HG03095 (cell line): Measurements from ENCODE around the gene GJC1.

Experiments
- ATAC-seq: cut with Tn5 transposase; IDR thresholded peaks from one replicate; pipeline ENCODE4 v1.9.1; 2021; ENCODE audit warnings: moderate library complexity; ENCODE audit not compliant: unreplicated experiment

GJC1 gene

GRCh38 chr17:44778656-44779210, 51.4 kb downstream of the GJC1 start:
- ATAC-seq = no peak

DNA sequence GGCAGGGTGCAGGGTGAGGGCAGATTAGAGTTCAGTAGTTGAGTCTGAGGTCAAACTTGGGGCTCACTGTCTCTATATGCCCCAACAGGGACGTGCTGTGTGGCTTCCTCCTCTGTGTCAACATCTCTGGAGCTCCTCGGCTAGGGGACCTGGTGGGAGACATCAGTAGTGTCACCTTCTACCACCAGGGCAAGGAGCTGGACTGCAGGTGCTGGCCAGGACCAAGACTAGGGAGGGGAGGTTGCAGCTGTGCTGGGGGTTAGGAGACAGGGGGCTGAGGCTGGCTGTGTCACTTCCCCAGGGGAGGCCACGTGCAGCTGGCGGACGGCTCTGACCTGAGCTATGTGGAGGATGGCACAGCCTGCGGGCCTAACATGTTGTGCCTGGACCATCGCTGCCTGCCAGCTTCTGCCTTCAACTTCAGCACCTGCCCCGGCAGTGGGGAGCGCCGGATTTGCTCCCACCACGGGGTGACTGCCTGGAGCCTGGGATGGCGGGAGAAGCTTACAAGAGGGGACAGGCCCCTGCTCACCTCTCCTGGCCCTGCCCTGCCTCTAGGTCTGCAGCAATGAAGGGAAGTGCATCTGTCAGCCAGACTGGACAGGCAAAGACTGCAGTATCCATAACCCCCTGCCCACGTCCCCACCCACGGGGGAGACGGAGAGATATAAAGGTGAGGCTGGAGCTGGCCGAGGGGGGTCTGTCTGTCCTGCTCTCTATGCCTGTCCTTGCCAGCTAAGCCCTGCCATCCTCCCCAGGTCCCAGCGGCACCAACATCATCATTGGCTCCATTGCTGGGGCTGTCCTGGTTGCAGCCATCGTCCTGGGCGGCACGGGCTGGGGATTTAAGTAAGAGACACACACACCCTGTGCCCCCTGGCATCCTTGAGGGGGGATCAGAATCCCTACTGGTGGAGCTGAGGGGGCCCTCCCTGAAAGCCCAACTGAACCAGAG, 52.4 kb downstream of the GJC1 start:
- no peak for ATAC-seq

DNA sequence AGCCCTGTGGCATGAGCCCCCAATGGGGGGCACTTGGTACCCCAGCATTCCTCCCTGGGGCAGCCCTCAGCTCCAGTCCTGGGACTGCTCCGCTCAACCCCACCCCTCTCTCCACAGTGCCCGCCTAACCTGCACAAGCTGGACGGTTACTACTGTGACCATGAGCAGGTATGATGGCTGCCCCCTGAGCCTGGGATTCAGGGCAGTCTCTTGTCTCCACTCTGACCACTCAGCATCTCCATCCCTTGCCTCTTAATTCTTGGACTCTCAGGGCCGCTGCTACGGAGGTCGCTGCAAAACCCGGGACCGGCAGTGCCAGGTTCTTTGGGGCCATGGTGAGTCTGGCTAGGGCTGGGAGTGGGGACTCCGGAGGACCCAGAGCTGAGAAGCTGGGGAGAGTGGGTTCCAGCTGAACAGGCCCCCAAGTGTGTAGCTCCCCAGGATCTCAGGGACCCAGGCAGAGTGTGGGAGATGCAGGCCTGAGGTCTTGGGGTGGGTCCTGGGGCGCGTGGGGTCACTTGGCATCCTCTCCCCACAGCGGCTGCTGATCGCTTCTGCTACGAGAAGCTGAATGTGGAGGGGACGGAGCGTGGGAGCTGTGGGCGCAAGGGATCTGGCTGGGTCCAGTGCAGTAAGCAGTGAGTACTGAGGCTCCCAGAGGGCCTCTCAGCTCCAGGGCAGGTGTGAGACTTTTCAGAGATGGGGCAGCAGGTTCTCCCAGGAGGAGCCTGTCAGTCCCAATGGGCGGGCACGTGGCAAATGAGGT, 53.3 kb downstream of the GJC1 start:
- ATAC-seq = no peak

- ATAC-seq = peak; percentile 9
Measured at GRCh38 chr17:44775838-44776621, 54.1 kb downstream of the GJC1 start.

DNA sequence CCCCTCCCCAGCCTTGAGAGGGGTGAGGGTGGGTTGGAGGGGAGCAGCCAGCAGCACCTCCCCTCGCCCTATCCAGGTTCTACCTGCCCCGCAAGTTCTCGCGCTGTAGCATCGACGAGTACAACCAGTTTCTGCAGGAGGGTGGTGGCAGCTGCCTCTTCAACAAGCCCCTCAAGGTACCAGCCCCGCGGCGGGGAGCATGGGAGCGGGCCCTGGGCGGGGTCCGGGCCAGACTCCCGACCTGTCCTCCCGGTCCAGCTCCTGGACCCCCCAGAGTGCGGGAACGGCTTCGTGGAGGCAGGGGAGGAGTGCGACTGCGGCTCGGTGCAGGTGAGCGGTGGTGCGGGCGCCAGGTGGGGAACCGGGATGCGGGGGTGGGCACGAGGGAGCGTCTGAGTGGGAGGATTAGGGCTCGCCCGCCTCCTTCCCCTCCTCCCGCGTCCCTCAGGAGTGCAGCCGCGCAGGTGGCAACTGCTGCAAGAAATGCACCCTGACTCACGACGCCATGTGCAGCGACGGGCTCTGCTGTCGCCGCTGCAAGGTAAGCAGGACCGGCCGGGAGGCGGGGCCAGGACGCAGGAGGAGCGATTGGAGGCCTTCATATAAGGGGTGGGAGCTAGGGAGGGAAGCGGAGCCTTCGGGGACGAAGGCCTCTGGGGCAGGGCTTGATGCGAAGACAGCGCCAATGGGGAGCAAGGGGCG, 54.8 kb downstream of the GJC1 start:
- peak; percentile 82 for ATAC-seq

GRCh38 chr17:44774271-44775135, 55.6 kb downstream of the GJC1 start:
- no peak for ATAC-seq

- ATAC-seq = no peak
Measured at GRCh38 chr17:44773140-44773539, 56.9 kb downstream of the GJC1 start.

DNA sequence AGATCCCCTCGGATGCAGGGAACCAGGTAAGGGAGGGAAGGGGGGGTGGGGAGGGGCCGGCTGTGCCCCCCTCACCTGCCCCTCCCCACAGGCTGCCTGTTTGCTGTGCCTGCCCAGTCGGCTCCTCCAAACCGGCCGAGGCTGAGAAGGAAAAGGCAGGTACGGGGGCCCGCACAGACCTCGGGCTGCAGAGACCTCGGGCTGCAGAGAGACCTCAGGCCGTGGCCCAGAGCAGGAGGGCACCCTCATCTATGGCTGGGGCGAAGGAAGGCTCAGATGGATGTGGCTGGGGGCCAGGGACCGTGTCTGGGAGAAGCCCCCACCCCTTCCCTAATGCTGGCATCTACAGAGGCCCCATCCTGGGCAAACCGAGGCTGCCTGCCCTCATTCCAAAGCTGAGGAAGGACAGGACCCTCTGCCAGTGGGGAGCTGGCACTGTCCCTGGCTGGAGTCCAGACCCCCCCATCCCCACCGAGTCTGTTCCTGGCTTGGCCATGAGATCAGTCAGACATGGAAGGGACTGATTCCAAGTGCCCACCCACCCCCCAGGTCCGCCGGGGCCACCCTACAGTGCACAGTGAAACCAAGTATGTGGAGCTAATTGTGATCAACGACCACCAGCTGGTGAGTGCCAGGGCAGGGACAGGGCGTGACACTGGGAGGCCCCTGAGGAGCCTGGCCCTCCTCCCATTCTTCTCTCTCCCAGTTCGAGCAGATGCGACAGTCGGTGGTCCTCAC, 57.6 kb downstream of the GJC1 start:
- ATAC-seq = no peak

DNA sequence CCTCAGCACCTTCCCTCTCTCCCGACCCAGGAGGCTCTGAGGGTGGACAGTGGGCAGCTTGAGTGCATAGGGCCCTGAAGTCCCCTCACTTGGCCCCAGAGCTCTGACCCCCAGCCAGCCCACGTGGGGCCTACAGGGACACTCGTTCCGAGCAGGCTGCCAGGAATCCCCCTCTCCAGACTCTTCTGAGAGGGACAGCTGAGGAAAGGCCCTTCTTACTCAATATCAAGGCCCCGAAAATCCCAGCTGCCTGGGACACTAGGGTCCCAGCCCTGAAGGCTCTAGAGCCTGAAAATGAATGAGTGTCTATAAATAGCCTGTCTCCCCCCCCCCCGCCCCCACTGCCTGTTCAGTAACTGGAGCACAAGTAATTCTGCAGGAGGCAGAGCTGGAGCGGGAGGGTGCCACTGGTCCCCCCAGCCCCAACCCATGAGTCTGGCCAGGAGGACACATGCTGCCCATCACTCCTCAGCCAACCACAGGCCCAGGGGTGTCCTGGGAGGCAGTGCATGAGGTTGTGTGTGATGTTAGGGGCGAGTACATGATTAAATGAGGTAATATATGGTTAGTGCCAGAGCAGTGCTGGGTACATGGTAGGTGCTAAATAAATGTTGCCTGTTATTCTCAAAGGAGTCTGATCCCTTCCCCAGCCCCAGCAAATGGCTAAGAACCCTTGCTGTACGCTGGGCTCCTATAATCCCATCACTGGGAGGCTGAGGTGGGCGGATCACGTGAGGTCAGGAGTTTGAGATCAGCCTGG, 59.7 kb downstream of the GJC1 start:
- ATAC-seq = no peak

- ATAC-seq = no peak
Measured at GRCh38 chr17:44769647-44770084, 60.4 kb downstream of the GJC1 start.

DNA sequence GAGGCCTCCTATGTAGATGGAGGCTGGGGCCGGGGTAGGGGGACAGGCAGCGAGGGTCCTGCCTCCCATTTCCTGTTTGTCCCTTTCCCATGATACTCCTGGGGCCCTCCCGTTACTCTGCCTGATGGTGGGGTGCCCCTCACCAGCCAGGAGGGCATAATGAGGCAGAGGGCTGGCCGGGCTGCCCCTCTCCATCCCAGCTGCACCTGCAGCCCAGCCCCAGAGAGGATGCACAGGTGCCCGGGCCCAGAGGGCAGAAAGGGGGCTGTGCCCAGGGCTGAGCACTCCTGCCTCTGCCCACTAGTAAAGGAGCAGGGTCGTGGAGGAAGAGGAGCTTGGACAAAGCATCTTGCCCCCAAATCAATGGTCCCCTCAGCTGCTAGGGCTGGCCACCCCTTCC, 60.9 kb downstream of the GJC1 start:
- ATAC-seq = no peak

DNA sequence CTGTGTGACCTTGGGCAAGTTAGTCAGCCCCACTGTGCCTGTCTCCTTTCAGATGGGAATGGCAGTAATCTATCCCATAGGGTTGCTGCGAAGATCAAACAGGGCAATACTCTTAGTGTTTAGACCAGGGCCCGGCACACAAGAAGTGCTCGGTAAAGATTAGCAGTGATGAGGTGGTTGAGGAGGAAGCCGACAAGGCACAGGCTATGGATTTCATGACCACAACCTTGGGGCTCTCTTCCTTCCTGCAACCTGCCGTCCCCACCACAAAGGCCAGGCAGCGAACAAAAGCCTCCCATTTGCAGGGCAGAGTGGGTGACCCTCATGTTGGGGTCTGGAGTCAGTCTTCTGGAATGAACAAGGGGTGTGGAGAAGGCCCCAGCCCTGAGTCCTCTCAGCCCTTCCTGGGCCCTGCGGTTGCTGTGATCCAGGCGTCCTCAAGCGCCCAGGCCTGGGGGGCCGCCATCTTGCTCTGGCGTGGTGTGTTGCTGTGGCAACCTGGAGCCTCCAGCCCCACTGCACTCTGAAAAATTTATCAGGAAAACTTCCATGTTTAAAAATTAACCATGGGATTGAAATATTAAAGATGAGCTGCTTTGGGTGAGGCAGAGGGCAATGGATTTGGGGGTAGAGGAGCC, 61.5 kb downstream of the GJC1 start:
- no peak for ATAC-seq

DNA sequence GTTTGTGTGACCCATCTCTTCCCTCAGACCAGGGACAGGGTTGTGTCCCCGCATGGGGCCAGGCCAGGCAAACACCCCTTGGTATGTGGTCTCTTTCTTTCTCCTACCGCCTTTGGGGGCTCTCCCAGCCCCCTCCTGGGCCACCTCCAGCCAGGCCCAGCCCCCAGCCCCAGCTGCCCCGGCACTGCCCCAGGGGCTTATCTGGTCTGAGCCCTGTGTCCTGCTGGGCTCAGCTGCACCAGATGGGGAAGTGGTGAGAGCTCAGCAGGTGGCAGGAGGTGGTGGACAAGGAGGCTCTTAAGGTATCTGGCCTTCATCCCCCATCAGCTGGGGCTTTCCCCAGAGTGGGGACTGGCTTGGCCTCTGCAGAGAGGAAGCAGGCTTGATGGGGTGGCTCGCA, 62.6 kb downstream of the GJC1 start:
- no peak for ATAC-seq

DNA sequence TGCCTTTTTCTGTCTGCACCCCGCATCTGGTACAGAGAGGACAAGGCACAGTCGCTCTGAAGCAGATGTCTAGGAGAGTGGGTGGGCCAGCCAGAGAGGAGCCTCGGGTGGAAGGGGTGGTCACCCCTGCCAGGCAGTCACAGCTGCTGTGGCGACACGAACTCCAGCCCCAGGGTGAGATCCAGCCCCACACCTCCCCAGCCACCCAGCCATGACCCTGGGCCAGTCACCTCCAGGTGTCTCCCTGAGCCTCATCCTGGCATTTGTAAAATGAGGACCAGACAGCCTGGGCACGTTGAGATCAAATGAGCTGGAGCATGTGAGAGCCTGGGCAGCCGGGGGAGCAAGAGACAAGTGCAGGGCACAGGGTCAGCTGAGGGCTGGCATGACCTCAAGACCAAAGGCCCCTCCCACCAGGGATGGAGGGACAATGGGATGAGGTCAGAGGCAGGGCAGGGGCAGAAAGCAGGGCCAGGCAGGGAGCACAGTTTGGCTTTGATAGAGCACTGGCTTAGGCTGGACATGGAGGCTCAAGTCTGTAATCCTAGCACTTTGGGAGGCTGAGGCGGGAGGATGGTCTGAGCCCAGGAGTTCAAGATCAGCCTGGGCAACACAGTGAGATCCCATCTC, 63.6 kb downstream of the GJC1 start:
- ATAC-seq = no peak

DNA sequence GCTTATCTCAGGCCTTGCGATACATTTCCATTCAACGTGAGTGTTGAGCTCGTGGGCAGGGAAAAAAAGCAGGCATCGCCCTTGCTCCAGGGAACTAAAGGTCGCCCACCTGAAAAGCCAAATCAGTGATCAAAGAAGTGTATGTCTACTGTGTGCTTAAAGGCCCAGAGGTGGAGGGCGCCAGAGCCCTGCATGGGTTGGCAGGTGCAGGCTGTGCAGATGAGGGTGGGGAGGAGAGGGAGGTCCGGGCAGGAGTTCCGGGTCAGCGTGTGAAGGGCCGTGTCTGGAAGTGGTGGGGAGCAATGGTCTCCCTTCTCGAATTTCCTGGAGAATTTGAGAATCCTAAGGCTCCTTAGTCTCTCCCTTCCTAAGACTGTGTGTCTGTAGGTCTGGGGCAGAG, 64.1 kb downstream of the GJC1 start:
- ATAC-seq = no peak

- no peak for ATAC-seq
Measured at GRCh38 chr17:44763170-44763569, 66.9 kb downstream of the GJC1 start.
